Activated CD4-positive, alpha-beta T cell treated with anti-CD3 and anti-CD28 coated beads, Interleukin-2, amount 50 U/mL, for 48 hours (primary cell): ENCODE data around the gene ATXN7L1.
"Not testable (repeated sequence)": the region's sequence is repeated elsewhere in the genome, so short reads cannot be mapped to it uniquely, and the experiment has no call there.

Experiments
- DNase-seq, 2 experiments: peaks; one replicate each; pipeline ENCODE4 v3.0.0-alpha.2; 2020

ATXN7L1 gene

DNA sequence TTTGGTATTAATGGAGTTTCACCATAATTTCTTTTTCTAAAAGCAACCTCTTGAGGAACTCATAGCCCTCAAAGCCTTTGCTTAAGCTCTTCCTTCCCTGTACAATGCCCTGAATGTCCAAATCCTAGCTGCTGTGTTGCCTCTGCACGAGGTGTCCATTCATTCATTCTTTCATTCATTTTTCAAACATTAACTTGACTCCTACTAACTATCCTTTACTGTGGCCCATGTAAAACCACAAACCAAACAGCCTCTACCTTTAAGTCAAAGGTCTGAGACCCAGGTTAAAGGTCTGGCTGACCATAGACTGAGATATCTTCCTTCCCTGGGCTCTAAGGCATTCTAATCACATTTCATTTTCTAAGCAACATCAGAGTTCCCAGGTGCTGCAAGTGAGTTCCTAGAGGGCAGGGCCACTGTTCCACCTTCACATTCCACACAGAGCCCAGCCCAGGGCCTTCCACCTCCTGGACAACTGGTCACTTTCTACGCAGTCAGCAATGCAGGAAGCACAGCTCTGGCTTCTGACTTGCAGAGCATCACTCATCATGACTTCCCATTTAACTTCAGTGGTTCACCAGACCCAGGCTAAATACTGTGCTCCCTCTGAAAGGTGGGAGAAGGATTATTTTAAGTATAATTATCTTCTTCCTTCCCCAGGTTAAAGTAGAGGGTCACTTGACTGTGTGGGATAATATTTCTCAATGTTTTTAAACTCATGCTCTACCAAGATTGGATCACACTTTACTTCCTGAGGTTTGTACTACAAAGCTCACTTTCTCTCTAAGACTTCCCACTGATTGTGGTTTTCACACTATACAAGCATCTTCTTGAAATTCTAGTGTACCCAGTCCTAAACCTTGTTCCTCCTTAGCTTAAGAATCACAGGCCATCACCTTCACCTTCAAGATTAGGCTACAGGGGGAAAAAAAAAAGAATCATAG, 19.1 kb downstream of the ATXN7L1 start:
- DNase-seq, result no peak

DNA sequence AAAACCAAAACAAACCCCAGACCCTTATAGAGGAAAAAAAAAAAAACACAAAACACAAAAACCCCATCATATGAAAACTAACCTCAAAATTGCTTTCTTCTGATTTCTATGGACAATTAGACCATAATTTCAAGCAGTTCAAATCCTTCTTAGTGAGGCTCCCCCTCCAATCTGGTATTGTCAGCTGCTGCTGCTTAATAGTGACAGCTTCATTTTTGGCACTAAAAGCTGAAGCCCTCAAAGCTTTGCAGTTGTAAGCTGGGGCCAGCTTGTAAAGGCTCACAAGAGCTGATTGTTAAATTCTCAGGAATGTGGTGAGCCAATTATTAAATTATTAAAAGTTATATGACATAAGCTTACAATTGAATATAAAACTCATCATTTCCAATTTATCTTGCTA, 21.9 kb downstream of the ATXN7L1 start:
- no peak for DNase-seq

- no peak for DNase-seq
Measured at GRCh38 chr7:105853931-105854419, 22.4 kb downstream of the ATXN7L1 start.

- no peak for DNase-seq
Measured at GRCh38 chr7:105851064-105851463, 25.3 kb downstream of the ATXN7L1 start.

DNA sequence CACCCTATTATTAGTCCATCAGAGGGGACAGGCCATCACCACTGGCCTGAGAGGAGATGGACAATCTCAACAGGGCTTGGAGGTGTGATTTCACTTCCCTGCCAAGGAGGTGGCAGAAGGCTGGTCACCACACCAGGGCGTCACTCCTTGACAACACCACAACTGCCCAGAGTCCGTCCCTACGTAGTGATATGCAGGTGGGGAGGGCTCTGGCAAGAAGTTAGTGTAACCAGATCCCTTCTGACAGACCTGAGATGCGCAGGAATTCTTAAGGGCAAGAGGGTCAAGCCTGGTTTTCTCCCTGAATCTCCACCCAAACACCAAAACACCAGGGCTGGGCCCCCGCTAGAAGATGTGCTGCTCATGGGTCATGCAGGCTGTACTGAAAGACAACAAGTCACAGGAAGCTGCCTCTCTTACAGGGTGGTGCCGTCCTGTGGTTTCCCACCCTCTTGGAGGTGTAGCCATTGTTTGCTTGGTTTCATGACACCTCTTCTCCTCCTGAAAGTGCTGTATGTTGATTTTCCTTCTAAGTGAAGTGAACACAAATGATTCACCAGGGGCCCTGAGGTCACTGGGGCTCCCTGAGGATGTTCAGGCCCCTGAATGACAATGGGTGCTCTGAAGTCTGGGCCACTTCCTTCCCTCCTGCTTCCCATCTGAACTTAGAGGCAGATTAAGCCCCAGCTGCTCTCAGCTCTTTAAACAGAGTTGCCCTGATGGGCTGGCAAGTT, 27.1 kb downstream of the ATXN7L1 start:
- DNase-seq, result peak; percentile 68 to 76

- DNase-seq, result no peak
Measured at GRCh38 chr7:105846404-105846803, 30.0 kb downstream of the ATXN7L1 start.

DNA sequence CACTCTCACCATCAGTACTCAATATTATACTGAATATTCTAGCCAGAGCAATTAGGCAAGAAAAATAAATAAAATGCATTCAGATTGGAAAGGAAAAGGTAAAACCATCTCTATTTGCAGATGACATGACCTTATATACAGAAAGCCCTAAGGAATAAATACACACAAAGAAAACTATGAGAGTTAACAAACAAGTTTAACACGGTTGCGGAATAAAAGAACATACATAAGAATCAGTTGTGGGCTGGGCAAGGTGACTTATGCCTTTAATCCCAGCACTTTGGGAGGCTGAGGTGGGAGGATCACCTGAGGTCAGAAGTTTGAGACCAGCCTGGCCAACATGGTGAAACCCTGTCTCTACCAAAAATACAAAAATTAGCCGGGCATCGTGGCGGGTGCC, 31.7 kb downstream of the ATXN7L1 start:
- DNase-seq, result not testable (repeated sequence)

- DNase-seq, result no peak
Measured at GRCh38 chr7:105841866-105842265, 34.5 kb downstream of the ATXN7L1 start.

GRCh38 chr7:105840981-105841749, 35.2 kb downstream of the ATXN7L1 start:
- DNase-seq, result no peak

GRCh38 chr7:105839266-105839665, 37.1 kb downstream of the ATXN7L1 start:
- no peak for DNase-seq

DNA sequence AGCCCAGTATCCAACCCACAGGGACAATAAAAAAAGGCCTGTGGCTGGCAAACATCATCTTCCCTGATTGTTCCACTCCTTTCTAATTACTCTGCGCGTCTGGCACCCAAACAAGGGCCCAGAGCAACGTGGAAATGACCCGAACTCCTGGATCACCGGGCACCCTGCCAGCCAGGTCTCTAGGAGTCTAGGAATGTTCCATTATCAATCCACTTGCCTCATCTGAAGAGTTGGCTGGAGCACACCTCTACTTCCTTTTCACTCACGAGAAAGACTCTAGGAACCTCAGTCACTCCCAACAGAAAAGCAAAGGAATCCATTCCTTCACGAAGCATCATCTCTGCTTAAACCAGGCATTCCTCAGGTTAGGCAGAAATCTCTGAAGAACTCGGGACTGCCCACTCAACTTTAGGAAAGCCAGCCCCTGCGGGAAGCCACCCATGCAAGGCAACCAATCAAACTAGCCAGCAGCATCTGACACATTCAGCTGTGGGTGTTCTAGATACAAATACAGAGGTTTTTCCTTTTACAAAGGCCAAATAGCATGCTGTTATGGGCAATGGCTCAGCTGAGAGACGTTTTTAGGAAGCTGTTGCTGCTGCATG, 37.7 kb downstream of the ATXN7L1 start:
- no peak for DNase-seq

- no peak for DNase-seq
Measured at GRCh38 chr7:105837765-105838626, 38.4 kb downstream of the ATXN7L1 start.

GRCh38 chr7:105835441-105835840, 41.0 kb downstream of the ATXN7L1 start:
- DNase-seq, result no peak

DNA sequence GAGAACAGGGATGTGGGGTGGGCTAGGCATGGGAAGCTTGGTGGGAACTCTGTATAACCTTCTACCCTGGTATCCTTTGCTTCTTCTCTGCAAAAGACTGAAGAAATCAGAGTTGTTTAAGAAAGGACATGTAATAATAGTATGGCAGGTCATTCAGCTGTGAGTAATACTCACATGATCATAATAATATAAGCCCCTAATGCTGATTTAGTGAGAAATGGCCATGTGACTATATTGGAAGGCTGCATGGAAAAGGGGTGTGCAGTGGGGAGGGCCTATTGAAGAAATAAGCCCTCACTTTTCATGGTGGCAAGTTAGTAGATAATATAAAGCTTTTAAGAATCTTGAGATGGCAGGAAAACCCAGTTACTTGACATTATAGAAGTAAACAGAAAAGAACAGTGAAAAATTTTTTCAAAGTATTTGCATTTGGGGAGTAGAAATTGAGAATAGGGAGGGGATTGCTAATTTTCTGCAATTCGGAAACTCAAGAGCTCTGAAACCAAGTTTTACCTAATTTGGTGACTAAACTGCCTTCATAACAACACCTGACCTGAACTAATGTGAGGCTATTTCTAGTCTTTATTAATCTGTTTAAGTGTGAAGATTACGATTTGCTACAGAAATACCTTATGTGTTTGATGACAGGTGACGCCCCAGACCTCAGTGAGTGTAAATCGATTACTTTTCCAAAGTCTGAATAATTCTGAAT, 44.4 kb downstream of the ATXN7L1 start:
- no peak for DNase-seq

DNA sequence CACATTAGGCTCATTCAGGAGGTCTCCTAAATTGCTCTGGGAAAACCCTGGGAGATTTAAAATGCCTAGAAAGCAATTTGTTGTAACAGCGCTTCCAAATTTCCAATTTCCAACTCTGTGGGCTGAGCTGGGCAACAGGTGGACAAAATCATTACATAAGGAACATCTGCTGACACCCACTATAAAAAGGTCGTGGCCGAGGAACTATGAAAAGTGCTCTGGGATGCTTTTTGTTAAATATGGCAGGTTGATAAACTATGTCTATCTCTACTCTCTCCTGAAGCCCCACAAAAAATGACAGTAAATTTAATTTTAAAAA, 45.1 kb downstream of the ATXN7L1 start:
- DNase-seq, result no peak

GRCh38 chr7:105830405-105831301, 45.7 kb downstream of the ATXN7L1 start:
- no peak for DNase-seq

DNA sequence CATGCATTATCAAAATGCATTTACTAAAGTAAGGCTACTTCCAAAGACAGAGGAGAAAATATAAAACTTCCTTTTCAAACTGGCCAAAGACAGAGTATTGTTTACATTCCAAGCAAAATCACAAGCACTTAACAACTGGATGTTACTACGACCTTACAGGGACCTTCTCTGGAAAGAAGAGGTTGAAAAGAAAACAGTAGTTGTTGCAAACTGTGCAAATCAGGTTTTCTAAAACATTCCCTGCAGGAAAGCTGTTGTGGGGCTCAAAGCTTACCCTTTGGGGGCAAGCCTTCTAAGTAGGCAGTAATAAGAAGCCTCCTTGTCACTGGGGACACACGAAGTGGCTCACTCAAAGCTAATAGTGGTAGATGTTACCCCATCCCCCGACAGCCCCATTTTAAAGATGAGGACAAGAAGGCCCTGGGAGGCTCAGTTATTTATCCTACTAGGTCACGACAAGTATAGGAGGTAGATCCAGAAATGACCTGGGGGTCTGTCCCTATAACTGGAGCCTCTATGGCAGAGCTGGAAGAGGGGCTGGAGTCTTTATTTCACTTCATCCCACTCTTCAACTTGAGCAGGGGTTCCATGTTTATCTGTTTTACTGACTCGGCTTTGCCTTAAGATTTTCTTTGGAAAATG, 46.6 kb downstream of the ATXN7L1 start:
- no peak for DNase-seq

- DNase-seq, result no peak
Measured at GRCh38 chr7:105828141-105828540, 48.3 kb downstream of the ATXN7L1 start.

DNA sequence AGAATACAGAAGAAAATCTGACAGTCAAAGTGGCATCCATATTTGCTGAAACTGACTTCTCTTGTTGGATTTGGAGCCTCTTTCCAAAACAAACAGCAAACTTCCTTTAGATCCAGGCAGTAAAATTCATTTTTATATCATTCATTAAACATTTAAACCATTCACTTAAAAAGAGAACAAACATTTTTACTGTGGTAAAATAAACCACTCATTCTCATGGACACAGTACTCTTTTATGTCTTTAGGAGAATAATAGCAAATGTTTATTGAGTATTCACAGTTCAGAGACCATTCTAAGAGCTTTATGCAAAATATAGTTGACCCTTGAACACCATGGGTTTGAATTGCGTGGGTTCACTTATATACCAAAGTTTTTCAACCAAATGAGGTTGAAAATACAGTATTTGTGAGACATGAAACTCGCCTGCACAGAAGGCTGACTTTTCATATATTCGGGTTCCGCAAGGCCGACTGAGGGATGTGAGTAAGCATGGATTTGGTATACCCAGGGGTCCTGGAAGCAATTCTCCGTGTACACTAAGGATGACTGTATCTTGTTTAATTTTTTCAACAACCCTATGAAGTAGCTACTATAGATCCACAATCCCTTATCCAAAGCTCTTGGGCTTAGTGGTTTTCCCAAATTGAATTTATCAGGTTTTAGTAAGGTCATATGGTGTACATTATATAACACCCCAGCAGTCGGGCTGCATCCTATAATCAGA, 49.1 kb downstream of the ATXN7L1 start:
- DNase-seq, result no peak
